Measurements from ENCODE around the gene CUX1. TPM values are rescaled to one million over a fixed set of nuclear protein-coding genes. Genes with fewer than 3 reads are reported as not detected.
A peak's percentile ranks its signal among the peaks of the same experiment; 100 is the strongest.

CUX1 gene
- total and polyA plus RNA-seq, 2 of the 13 experiments (the other 11 are each of a cell fraction or from before 2014, with no cell fraction given), result 13.7 to 14.9 TPM

DNA sequence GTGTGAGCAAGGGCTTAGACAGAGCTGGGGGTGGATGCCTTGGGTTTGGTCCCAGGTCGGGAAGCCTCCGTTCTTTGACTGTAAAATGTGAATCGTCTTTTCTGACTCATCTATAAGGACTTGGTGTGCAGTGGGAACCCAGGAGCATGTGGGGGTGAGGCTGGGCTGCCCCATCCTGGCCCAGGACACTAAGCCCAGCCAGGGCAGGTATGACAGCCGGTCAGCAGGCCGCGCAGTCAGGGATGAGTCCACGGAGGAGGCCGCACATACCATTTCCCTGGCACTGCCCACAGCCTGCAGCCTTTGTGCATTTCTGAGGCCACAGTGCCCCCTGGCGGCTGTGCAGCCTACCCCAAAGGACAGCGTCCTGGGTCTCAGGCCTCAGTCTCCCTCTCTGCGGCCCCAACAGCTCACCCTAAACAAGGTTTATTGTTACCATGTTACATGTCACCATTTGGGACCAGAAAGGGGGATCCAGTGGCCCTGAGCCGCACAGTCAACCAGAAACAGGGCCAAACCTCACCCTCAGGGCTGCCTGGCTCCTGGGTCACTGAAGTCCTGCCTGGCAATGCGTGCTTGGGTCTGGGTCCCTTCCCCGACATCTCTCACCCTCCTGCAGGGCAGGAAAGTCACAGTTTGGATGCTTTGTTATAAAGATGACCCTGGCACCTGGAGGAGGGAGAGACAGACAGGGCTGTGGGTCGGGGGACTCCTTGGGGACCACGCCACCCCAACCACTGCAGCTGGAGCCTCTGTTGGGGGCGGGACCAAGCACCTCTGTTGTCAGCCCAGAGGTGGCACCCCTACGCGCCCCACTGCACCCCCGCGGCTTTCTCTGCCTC, 454.9 kb downstream of the CUX1 start (continued):
- TF ChIP-seq, protein P1, sequence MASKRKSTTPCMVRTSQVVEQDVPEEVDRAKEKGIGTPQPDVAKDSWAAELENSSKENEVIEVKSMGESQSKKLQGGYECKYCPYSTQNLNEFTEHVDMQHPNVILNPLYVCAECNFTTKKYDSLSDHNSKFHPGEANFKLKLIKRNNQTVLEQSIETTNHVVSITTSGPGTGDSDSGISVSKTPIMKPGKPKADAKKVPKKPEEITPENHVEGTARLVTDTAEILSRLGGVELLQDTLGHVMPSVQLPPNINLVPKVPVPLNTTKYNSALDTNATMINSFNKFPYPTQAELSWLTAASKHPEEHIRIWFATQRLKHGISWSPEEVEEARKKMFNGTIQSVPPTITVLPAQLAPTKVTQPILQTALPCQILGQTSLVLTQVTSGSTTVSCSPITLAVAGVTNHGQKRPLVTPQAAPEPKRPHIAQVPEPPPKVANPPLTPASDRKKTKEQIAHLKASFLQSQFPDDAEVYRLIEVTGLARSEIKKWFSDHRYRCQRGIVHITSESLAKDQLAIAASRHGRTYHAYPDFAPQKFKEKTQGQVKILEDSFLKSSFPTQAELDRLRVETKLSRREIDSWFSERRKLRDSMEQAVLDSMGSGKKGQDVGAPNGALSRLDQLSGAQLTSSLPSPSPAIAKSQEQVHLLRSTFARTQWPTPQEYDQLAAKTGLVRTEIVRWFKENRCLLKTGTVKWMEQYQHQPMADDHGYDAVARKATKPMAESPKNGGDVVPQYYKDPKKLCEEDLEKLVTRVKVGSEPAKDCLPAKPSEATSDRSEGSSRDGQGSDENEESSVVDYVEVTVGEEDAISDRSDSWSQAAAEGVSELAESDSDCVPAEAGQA (IDR thresholded peaks at IDR 0.05; ENCODE audit: low read depth), result no peak
- TF ChIP-seq, protein P1 (CRISPR knock-in tag; IDR thresholded peaks at IDR 0.05; ENCODE audit: borderline replicate concordance), result no peak
- no peak for TF ChIP-seq PPARG (CRISPR knock-in tag; conservative IDR thresholded peaks at IDR 0.05)
- TF ChIP-seq, protein P2, sequence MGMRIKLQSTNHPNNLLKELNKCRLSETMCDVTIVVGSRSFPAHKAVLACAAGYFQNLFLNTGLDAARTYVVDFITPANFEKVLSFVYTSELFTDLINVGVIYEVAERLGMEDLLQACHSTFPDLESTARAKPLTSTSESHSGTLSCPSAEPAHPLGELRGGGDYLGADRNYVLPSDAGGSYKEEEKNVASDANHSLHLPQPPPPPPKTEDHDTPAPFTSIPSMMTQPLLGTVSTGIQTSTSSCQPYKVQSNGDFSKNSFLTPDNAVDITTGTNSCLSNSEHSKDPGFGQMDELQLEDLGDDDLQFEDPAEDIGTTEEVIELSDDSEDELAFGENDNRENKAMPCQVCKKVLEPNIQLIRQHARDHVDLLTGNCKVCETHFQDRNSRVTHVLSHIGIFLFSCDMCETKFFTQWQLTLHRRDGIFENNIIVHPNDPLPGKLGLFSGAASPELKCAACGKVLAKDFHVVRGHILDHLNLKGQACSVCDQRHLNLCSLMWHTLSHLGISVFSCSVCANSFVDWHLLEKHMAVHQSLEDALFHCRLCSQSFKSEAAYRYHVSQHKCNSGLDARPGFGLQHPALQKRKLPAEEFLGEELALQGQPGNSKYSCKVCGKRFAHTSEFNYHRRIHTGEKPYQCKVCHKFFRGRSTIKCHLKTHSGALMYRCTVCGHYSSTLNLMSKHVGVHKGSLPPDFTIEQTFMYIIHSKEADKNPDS (CRISPR knock-in tag; IDR thresholded peaks at IDR 0.05), result 0 out of 2 replicates have a peak, but pooled peaks have one; percentile 41
- TF ChIP-seq, protein P3, sequence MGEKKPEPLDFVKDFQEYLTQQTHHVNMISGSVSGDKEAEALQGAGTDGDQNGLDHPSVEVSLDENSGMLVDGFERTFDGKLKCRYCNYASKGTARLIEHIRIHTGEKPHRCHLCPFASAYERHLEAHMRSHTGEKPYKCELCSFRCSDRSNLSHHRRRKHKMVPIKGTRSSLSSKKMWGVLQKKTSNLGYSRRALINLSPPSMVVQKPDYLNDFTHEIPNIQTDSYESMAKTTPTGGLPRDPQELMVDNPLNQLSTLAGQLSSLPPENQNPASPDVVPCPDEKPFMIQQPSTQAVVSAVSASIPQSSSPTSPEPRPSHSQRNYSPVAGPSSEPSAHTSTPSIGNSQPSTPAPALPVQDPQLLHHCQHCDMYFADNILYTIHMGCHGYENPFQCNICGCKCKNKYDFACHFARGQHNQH (CRISPR knock-in tag; IDR thresholded peaks at IDR 0.05), result no peak
- TF ChIP-seq RFX3 (CRISPR knock-in tag; IDR thresholded peaks at IDR 0.05), result no peak
- TF ChIP-seq NR3C1 (CRISPR knock-in tag; IDR thresholded peaks at IDR 0.05), result no peak
- TF ChIP-seq, protein P4, sequence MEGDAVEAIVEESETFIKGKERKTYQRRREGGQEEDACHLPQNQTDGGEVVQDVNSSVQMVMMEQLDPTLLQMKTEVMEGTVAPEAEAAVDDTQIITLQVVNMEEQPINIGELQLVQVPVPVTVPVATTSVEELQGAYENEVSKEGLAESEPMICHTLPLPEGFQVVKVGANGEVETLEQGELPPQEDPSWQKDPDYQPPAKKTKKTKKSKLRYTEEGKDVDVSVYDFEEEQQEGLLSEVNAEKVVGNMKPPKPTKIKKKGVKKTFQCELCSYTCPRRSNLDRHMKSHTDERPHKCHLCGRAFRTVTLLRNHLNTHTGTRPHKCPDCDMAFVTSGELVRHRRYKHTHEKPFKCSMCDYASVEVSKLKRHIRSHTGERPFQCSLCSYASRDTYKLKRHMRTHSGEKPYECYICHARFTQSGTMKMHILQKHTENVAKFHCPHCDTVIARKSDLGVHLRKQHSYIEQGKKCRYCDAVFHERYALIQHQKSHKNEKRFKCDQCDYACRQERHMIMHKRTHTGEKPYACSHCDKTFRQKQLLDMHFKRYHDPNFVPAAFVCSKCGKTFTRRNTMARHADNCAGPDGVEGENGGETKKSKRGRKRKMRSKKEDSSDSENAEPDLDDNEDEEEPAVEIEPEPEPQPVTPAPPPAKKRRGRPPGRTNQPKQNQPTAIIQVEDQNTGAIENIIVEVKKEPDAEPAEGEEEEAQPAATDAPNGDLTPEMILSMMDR (CRISPR knock-in tag; IDR thresholded peaks at IDR 0.05), result peak; percentile 99
- no peak for TF ChIP-seq ARNT (IDR thresholded peaks at IDR 0.05)
- no peak for TF ChIP-seq MAZ (IDR thresholded peaks at IDR 0.05; ENCODE audit: borderline replicate concordance, low read depth, low read length)
- TF ChIP-seq MAZ (CRISPR knock-in tag; IDR thresholded peaks at IDR 0.05; ENCODE audit: low read depth), result no peak
- TF ChIP-seq HDAC1 (CRISPR knock-in tag; IDR thresholded peaks at IDR 0.05), result peak; percentile 46; the same call in 1 of the 2 replicates
- no peak for TF ChIP-seq AKAP8 (CRISPR knock-in tag; IDR thresholded peaks at IDR 0.05)
- TF ChIP-seq, protein P5, sequence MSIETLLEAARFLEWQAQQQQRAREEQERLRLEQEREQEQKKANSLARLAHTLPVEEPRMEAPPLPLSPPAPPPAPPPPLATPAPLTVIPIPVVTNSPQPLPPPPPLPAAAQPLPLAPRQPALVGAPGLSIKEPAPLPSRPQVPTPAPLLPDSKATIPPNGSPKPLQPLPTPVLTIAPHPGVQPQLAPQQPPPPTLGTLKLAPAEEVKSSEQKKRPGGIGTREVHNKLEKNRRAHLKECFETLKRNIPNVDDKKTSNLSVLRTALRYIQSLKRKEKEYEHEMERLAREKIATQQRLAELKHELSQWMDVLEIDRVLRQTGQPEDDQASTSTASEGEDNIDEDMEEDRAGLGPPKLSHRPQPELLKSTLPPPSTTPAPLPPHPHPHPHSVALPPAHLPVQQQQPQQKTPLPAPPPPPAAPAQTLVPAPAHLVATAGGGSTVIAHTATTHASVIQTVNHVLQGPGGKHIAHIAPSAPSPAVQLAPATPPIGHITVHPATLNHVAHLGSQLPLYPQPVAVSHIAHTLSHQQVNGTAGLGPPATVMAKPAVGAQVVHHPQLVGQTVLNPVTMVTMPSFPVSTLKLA (IDR thresholded peaks at IDR 0.05), result no peak
- TF ChIP-seq ZNF468 (CRISPR knock-in tag; IDR thresholded peaks at IDR 0.05), result no peak
- no peak for TF ChIP-seq TMF1 (CRISPR knock-in tag; IDR thresholded peaks at IDR 0.05; ENCODE audit: low read depth)
- no peak for TF ChIP-seq ZNF567 (CRISPR knock-in tag; IDR thresholded peaks at IDR 0.05; ENCODE audit: borderline replicate concordance)
